BE2C (cell line): ENCODE data around the gene TAF4.
"Not testable (repeated sequence)": the region's sequence is repeated elsewhere in the genome, so short reads cannot be mapped to it uniquely, and the experiment has no call there.

Source experiments
- DNase-seq: peaks from one replicate; pipeline ENCODE4 v3.0.0-alpha.2; 2020
- H3K27me3 ChIP-seq: fragments of 250-450 bp; sonication (Bioruptor Pico); 2 replicates; pipeline ENCODE4 v1.5.1; 2020; ENCODE audit warnings: mild to moderate bottlenecking
- H3K36me3 ChIP-seq: fragments of 250-450 bp; sonication (Bioruptor Pico); 2 replicates; pipeline ENCODE4 v1.5.1; 2020; ENCODE audit warnings: mild to moderate bottlenecking
- H3K4me1 ChIP-seq: fragments of 250-450 bp; sonication (Bioruptor Pico); 2 replicates; pipeline ENCODE4 v1.5.1; 2020
- H3K4me3 ChIP-seq: 2 replicates; pipeline ENCODE4 v1.5.1; 2011; ENCODE audit warnings: low read depth, low read length
- H3K9me3 ChIP-seq: fragments of 250-450 bp; sonication (Bioruptor Pico); 2 replicates; pipeline ENCODE4 v1.5.1; 2020
- TF ChIP-seq, protein P1 (sequence below): IDR thresholded peaks from 2 replicates; pipeline ENCODE4 v1.5.1; 2012; ENCODE audit warnings: mild to moderate bottlenecking, low read depth, low read length

Gene TAF4

DNA sequence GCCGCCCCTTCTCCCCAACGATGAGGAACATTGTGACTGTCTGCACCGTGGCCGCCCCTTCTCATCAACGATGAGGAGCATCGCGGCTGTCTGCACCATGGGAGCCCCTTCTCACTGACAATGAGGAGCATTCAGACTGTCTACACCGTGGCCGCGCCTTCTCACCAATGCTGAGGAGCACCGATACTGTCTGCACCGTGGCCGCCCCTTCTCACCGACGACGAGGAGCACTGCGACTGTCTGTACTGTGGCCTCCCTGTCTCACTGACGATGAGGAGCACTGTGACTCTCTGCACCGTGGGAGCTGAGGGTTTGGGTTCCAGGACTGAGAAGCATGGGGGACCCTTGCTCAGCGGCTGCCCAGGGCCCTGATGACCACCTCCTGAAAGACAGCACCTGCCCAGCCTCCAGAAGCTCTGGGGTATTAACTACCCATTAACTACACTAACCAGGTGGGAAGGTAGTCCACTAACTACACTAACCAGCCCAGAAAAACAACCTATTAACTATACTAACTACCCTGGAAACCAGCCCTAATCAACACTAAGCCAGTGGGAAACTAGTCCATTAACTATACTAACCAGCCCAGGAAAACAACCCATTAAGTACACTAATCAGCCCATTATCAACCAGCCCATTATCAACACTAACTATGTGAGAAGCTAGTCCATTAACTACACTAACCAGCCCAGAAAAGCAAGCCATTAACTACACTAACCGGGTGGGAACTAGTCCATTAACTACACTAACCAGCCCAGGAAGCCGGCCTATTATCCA lies 116.9 kb downstream of the TAF4 start:
- Histone ChIP-seq H3K9me3 (no peaks in the 10 kb centered on the region), H3K4me1 (no peaks in the 10 kb centered on the region), H3K27me3 (no peaks in the 10 kb centered on the region), H3K36me3 (no peaks in the 10 kb centered on the region), H3K4me3 (no peak overlapping the region)
- DNase-seq: no peak
- TF ChIP-seq, protein P1, sequence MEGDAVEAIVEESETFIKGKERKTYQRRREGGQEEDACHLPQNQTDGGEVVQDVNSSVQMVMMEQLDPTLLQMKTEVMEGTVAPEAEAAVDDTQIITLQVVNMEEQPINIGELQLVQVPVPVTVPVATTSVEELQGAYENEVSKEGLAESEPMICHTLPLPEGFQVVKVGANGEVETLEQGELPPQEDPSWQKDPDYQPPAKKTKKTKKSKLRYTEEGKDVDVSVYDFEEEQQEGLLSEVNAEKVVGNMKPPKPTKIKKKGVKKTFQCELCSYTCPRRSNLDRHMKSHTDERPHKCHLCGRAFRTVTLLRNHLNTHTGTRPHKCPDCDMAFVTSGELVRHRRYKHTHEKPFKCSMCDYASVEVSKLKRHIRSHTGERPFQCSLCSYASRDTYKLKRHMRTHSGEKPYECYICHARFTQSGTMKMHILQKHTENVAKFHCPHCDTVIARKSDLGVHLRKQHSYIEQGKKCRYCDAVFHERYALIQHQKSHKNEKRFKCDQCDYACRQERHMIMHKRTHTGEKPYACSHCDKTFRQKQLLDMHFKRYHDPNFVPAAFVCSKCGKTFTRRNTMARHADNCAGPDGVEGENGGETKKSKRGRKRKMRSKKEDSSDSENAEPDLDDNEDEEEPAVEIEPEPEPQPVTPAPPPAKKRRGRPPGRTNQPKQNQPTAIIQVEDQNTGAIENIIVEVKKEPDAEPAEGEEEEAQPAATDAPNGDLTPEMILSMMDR: no peak

DNA sequence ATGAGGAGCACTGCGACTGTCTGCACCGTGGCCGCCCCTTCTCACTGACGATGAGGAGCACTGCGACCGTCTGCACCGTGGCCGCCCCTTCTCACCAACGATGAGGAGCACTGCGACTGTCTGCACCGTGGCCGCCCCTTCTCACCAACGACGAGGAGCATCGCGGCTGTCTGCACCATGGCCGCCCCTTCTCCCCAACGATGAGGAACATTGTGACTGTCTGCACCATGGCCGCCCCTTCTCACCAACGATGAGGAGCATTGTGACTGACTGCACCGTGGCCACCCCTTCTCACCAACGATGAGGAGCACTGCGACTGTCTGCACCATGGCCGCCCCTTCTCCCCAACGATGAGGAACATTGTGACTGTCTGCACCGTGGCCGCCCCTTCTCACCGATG lies 117.6 kb downstream of the TAF4 start:
- peak; percentile 5 for DNase-seq
- H3K4me3 ChIP-seq, H3K4me1 ChIP-seq, H3K36me3 ChIP-seq, H3K9me3 ChIP-seq, H3K27me3 ChIP-seq: not testable (repeated sequence)

DNA sequence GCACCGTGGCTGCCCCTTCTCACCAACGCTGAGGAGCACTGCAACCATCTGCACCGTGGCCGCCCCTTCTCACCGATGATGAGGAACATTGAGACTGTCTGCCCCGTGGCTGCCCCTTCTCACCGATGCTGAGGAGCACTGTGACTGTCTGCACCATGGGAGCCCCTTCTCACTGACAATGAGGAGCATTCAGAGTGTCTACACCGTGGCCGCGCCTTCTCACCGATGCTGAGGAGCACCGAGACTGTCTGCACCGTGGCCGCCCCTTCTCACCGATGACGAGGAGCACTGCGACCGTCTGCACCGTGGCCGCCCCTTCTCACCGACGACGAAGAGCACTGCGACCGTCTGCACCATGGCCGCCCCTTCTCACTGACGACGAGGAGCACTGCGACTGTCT lies 120.2 kb downstream of the TAF4 start:
- not testable (repeated sequence) for H3K4me3 ChIP-seq, H3K4me1 ChIP-seq, H3K27me3 ChIP-seq, DNase-seq, H3K36me3 ChIP-seq, H3K9me3 ChIP-seq

DNA sequence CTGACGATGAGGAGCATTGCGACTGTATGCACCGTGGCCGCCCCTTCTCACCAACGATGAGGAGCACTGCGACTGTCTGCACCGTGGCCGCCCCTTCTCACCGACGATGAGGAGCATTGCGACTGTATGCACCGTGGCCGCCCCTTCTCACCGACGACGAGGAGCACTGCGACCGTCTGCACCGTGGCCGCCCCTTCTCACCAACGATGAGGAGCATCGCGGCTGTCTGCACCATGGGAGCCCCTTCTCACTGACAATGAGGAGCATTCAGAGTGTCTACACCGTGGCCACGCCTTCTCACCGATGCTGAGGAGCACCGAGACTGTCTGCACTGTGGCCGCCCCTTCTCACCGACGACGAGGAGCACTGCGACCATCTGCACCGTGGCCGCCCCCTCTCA lies 120.7 kb downstream of the TAF4 start:
- H3K4me3 ChIP-seq, H3K36me3 ChIP-seq, H3K27me3 ChIP-seq, H3K4me1 ChIP-seq, DNase-seq, H3K9me3 ChIP-seq: not testable (repeated sequence)

DNA sequence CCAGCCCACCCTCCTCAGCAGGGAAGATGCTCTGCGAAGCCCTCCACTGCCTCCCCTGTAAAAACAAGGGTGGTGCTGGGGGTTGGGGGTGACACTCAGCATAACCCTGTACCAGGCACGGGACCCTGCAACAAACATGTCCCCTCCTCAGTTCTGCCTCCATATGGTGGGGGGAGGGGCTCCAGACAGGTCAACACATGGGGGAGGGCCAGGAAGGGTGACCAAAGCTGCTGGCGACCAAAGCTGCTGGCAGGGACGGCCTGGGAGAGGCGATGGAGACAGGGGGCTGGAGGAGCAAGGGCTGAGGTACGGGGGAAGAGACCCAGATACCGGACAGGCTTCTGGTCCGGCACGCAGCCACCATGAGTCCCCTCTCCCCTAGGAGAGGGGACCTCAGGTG lies 123.2 kb downstream of the TAF4 start:
- TF ChIP-seq, protein P1: no peak

DNA sequence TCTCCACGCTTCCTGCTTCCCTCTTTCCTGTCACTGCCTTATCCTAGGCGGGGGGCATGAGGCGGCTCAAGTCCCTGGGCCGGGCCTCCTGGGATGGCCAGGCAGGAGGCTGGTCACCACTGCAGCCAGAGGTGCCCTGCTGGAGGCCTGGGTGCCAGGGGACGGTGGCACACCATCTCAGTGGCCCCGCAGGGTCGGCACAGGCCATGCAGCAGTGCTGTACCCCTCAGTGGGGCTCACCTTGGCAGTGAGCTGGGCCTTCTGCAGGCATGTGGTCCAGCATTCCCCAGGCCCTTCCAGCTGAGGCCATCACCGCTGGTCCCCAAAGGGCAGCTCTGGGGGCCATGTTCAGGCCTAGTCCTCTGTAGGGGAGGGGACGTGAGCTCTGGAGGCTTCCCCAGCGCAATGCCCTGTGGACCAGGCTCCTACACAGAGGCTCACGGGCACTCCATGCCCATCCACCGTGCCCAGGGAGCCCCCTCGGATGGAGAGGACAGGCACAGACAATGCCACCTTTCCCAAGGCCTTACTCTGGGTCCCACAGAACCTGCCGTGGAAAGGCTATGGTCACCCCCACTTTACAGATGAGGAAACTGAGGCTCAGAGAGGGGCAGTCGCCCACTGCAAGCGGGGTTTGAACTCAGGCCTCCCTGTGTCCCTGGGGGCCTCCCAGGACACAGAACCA lies 123.8 kb downstream of the TAF4 start:
- Histone ChIP-seq H3K4me3 (no peak overlapping the region), H3K9me3 (no peaks in the 10 kb centered on the region), H3K36me3 (no peaks in the 10 kb centered on the region), H3K4me1 (no peaks in the 10 kb centered on the region), H3K27me3 (no peaks in the 10 kb centered on the region)
- TF ChIP-seq, protein P1: no peak
- no peak for DNase-seq

More for the DNA sequence above, 123.2 kb downstream of the TAF4 start:
- H3K4me1 ChIP-seq: no peaks in the 10 kb centered on the region
- no peak overlapping the region for H3K4me3 ChIP-seq
- DNase-seq: no peak
- H3K9me3 ChIP-seq: no peaks in the 10 kb centered on the region
- no peaks in the 10 kb centered on the region for H3K27me3 ChIP-seq
- no peaks in the 10 kb centered on the region for H3K36me3 ChIP-seq

DNA sequence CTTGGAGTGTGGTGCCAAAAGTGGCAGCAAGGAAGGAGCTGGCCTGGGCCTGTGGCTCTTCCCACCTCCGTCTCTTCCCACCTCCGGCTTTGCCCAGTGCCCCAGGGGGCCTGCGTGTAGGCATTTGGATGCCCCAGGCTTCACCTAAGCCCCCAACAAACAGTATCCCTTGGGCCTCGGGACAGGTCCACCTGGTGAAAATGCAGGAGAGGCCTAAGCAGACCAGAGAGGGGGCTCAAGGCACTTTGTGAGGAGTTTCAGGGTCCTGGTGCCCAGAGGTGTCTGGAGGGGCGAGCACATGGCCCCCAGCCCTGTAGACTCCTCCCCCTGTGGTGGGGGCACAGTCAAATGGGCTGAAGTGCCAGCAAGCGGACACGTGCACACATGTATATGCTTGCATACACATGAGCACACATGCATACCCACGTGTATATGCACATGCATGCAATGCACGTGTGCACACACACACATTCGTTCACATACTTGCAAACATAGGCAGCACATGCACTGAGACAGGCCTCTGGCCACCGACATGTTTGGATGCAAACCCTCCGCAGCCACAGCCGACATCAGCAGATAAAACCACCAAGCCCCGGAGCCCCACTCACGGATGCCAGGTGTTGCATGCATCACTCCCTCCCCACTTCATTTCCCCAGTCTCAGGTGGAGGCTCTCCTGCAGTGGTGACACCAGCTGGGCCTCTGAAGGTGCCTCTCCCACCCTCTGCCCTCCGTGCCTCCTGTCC lies 124.5 kb downstream of the TAF4 start:
- no peaks in the 10 kb centered on the region for H3K9me3 ChIP-seq
- TF ChIP-seq, protein P1: no peak
- DNase-seq: no peak
- H3K4me3 ChIP-seq: no peak overlapping the region
- no peaks in the 10 kb centered on the region for H3K36me3 ChIP-seq
- H3K4me1 ChIP-seq: no peaks in the 10 kb centered on the region
- H3K27me3 ChIP-seq: no peaks in the 10 kb centered on the region
